Small intestine (tissue), 7 donors: ENCODE measurements around the gene GLB1L3. TPM values are rescaled to one million over a fixed set of nuclear protein-coding genes. Genes with fewer than 3 reads are reported as not detected.
A peak's percentile ranks its signal among the peaks of the same experiment; 100 is the strongest.

Experiments used
- DNase-seq, 2 donors: peaks; one replicate each; pipeline versions ENCODE4 v3.0.0 to v3.0.0-alpha.2; 2013
- FAIRE-seq: peaks from 2 replicates; lab custom pipeline; 2012; peaks lifted over from hg19 to GRCh38; lab: Jason Lieb, UNC
- H3K27ac ChIP-seq, 3 donors: one replicate each; pipeline ENCODE4 v1.5.1; 2013; ENCODE audit warnings: low read length in 2 of 3, mild to moderate bottlenecking in 2 of 3, control low read depth in 1 of 3, inconsistent platforms in 1 of 3, low read depth in 1 of 3, moderate library complexity in 1 of 3
- H3K27me3 ChIP-seq, 3 donors: one replicate each; pipeline ENCODE4 v1.6.1; 2013; ENCODE audit warnings: low read length in 3 of 3, inconsistent platforms in 1 of 3; ENCODE audit not compliant: control insufficient read depth in 3 of 3, insufficient read depth in 3 of 3
- H3K36me3 ChIP-seq, 3 donors: one replicate each; pipeline ENCODE4 v1.6.1; 2013; ENCODE audit warnings: low read length in 3 of 3, inconsistent platforms in 1 of 3, low read depth in 1 of 3, mild to moderate bottlenecking in 1 of 3, moderate library complexity in 1 of 3; ENCODE audit not compliant: control insufficient read depth in 3 of 3, insufficient read depth in 2 of 3
- H3K4me1 ChIP-seq, 3 donors: one replicate each; pipeline ENCODE4 v1.6.1; 2013; ENCODE audit warnings: low read length in 2 of 3, inconsistent platforms in 1 of 3, low read depth in 1 of 3, mild to moderate bottlenecking in 1 of 3, moderate library complexity in 1 of 3; ENCODE audit not compliant: control insufficient read depth in 3 of 3, insufficient read depth in 2 of 3
- H3K4me3 ChIP-seq, 3 donors: one replicate each; pipeline ENCODE4 v1.5.1; 2013; ENCODE audit warnings: low read length in 3 of 3, control low read depth in 1 of 3, inconsistent platforms in 1 of 3, low read depth in 1 of 3, mild to moderate bottlenecking in 1 of 3, moderate library complexity in 1 of 3
- H3K9me3 ChIP-seq, 2 donors: one replicate each; pipeline ENCODE4 v1.6.1; 2013; ENCODE audit warnings: low read depth in 1 of 2, low read length in 1 of 2; ENCODE audit not compliant: control insufficient read depth in 2 of 2, insufficient read depth in 1 of 2
- WGBS, 3 donors: extraction: QIAGEN DNeasy Blood & Tissue Kit; methylation state at CpG; one replicate each; pipeline ENCODE4 v1.1.7; 2013; 5-methylcytosine and 5-hydroxymethylcytosine counted together
- polyA plus RNA-seq, 4 donors: library from polyadenylated mRNA; stranded (reverse) in 3 of 4; unstranded in 1 of 4; fragments of 200-250 nt in 3 of 4; fragments of 120-200 nt in 1 of 4; gene quantifications; one replicate each; pipeline versions ENCODE4 v1.2.1 to v1.2.3, GENCODE V29; 2013
- donor health status: healthy with polysubstance abuse.
- donor health status: control.
- donor health status: control.
- donor health status: Bipolar disorder and iron deficiency.
- donor health status: healthy.

The GLB1L3 gene
- polyA plus RNA-seq, 4 donors, result 0.01 to 0.04 TPM; not detected in 2

DNA sequence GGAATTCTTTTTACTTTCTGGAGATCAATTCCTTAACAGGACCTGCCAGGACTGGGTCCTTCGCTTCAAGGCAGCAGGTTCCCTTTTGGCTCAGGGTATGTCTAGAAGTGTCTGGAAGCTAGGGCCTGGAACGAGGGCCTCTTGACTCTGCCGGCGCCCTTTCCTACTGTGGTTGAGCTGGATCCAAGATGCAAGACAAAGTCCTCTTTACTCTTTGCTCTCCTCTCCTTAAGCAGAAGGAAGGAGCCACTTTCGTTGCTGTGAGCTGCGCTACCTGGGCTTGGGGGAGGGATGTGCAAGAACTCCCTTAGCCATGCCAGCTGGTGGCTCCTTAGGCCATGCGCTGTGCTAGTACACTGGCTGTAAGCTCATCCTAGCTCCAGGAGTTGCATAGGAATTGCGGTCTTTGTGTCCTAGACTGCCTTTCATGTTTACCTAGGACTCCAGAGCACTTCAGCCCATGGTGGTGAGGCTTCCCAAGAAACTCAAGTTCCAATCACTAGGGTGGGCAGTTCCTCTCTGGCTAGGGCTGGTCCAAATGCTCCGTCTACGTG lies 73.7 kb downstream of the GLB1L3 start:
- no peak for DNase-seq
- 79 to 93% (median 89%) methylated on average over 10 of the region's 10 CpGs for WGBS, 3 donors
- no peak overlapping the region for H3K4me3 ChIP-seq

DNA sequence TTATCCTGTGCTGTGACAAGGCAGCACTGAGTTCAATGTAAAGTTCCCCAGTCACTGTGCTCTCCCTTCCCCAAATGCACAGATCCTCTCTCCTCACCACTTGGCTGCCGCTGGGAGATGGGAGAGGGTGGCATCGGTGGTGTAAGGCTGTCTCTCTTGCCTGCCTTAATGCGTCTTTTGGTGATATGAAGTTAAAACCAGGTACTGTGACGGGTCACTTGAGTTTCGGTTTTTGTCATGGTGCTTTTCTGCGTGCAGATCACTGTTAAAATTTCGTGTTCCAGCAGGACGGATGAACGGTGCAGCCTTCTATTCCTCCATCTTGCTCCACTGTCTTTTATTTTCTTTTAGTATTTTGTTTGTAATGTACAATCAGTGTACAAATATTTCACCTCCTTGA lies 74.2 kb downstream of the GLB1L3 start:
- no peaks in the 10 kb centered on the region for H3K27me3 ChIP-seq
- FAIRE-seq (no peak), DNase-seq (no peak)
- H3K27ac ChIP-seq, result no peak overlapping the region
- WGBS, 3 donors, result 84 to 93% (median 89%) methylated on average over 9 of the region's 9 CpGs
- no peaks in the 10 kb centered on the region for H3K36me3 ChIP-seq
- H3K9me3 ChIP-seq, result no peaks in the 10 kb centered on the region
- H3K4me3 ChIP-seq, result no peak overlapping the region
- no peaks in the 10 kb centered on the region for H3K4me1 ChIP-seq

More for the DNA sequence above, 73.7 kb downstream of the GLB1L3 start:
- Histone ChIP-seq H3K36me3 (no peaks in the 10 kb centered on the region), H3K9me3 (no peaks in the 10 kb centered on the region), H3K4me1 (no peaks in the 10 kb centered on the region), H3K27ac (no peak overlapping the region), H3K27me3 (no peaks in the 10 kb centered on the region)
- no peak for FAIRE-seq

DNA sequence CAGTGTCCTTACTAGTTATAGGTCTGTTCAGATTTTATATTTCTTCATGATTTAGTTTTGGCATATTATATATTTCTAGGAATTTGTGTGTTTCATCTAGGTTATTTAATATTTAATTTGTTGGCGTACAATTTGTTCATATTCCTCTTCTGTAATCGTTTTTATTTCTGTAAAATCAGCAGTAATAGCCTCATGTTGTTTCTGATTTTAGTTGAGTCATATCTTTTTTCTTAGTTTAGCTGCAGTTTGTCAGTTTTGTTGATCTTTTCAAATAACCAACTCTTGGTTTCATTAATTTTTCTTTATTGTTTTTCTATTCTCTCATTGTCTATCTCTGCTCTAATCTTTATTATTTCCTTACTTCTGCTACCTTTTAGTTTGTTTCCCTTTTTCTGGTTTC lies 75.9 kb downstream of the GLB1L3 start:
- Histone ChIP-seq H3K9me3 (no peaks in the 10 kb centered on the region), H3K27ac (no peak overlapping the region), H3K27me3 (no peaks in the 10 kb centered on the region), H3K4me3 (no peak overlapping the region), H3K36me3 (no peaks in the 10 kb centered on the region), H3K4me1 (no peaks in the 10 kb centered on the region)
- FAIRE-seq, result peak; percentile 26
- no peak for DNase-seq
- 80 to 95% (median 87%) methylated on average over 2 of the region's 2 CpGs for WGBS, 3 donors

DNA sequence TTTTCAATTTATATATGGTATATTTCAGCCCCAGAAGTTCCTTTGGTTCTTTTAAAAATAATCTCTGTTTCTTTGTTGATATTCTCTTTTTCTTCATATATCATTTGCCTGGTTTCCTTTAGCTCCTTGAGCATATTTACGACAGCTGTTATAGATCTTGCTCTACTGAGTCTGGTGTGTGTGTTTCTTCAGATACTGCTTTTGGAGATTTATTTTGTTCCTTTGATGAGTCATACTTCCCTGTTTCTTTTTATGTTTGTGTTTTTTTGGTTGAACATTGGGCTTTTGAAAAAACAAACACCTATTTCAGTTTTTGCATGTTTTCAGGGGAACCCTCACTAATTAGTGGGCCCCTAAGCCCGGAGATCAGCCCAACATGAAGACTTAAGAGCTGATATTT lies 79.0 kb downstream of the GLB1L3 start:
- DNase-seq, result no peak
- Histone ChIP-seq H3K36me3 (no peaks in the 10 kb centered on the region), H3K27me3 (no peaks in the 10 kb centered on the region), H3K27ac (no peak overlapping the region), H3K4me3 (no peak overlapping the region), H3K9me3 (no peaks in the 10 kb centered on the region), H3K4me1 (no peaks in the 10 kb centered on the region)
- WGBS, 3 donors, result 68 to 86% (median 81%) methylated on average over 2 of the region's 2 CpGs
- FAIRE-seq, result no peak

DNA sequence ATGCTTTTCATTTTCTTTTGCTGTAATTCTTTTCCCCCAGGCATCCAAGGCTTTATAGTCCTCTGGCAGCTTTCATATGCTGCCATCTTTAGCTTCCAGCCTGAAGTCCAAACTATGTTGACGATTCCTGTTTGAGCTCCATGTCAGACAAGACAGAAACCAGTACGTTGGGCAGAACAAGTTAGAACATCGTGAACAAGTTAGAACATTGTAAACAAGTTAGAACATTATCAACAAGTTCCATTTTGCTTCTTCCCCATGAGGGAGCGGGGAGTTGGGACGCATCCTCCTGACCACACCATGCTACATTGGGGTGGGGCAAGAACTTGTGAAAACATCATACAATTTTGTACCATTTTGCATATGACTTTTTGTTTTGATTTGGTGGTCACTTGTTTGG lies 79.5 kb downstream of the GLB1L3 start:
- Histone ChIP-seq H3K4me3 (no peak overlapping the region), H3K27ac (no peak overlapping the region), H3K36me3 (no peaks in the 10 kb centered on the region), H3K9me3 (no peaks in the 10 kb centered on the region), H3K4me1 (no peaks in the 10 kb centered on the region), H3K27me3 (no peaks in the 10 kb centered on the region)
- no peak for DNase-seq
- FAIRE-seq, result no peak
- 81 to 92% (median 91%) methylated on average over 5 of the region's 5 CpGs for WGBS, 3 donors

DNA sequence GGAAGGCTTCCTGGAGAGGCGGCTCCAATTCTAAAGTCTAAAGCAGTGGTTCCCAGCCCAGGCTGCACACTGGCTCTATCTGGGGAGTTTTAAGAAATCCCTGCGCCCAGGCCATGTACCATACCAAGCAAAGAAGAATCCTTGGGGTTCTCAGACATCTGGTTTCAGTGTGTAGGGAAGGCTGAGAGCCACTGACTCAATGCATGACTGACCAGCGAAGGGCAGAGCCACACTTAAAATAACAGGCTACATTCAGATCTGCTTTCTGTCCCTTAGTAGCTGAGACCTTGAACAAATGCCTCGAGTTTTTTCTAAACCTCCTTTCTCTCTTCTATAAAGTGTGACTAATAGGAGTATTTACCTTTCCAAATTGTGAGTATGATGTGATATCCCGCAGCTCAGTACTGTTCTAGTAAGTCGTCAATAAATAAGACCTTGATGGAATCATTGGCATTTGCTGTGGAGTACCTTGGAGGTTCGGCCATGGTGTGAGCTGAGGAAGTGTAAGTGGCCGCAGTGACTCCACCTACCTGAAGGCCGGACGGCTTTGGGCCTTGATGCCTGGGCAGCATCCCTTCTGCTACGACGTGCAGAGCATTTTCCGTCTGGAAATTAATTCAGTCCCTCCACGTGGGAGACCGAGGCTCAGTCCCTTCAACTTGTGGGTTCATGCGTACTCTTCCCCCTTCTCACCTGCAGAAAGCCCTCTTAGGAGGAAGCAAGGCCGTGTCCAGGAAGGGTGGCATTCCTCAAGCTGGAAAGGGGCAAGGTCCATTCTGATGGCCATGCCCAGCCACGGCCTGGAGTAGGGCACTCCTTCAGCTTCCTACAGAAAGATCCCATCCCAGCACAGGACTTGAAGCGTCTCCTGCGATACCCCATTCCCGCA lies 80.7 kb downstream of the GLB1L3 start:
- FAIRE-seq (no peak), DNase-seq (peak in 1 of 2 donors; percentile 25)
- Histone ChIP-seq H3K27ac (no peak overlapping the region), H3K36me3 (no peaks in the 10 kb centered on the region), H3K4me1 (no peaks in the 10 kb centered on the region), H3K9me3 (no peaks in the 10 kb centered on the region), H3K27me3 (no peaks in the 10 kb centered on the region), H3K4me3 (no peak overlapping the region)
- 88 to 91% (median 88%) methylated on average over 21 of the region's 21 CpGs for WGBS, 3 donors

DNA sequence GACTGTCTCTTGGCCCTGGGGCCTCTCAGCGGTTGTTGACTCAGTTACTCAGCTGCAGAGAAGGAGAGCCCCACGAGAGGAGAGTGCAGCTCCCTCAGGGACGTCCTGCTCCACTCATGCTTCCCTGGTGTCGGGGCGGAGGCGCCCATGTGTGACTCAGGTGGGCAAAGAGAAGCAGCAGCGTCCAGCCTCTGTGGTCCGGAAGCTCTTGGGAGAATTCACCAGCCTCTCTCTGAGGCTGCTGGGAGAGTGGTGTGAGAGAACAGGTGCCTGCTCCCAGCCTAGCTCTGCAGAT lies 81.3 kb downstream of the GLB1L3 start:
- Histone ChIP-seq H3K27ac (no peak overlapping the region), H3K27me3 (no peaks in the 10 kb centered on the region), H3K4me1 (no peaks in the 10 kb centered on the region), H3K9me3 (no peaks in the 10 kb centered on the region), H3K4me3 (no peak overlapping the region), H3K36me3 (no peaks in the 10 kb centered on the region)
- no peak for FAIRE-seq
- DNase-seq, result no peak
- WGBS, 3 donors, result 85 to 91% (median 90%) methylated on average over 8 of the region's 8 CpGs

DNA sequence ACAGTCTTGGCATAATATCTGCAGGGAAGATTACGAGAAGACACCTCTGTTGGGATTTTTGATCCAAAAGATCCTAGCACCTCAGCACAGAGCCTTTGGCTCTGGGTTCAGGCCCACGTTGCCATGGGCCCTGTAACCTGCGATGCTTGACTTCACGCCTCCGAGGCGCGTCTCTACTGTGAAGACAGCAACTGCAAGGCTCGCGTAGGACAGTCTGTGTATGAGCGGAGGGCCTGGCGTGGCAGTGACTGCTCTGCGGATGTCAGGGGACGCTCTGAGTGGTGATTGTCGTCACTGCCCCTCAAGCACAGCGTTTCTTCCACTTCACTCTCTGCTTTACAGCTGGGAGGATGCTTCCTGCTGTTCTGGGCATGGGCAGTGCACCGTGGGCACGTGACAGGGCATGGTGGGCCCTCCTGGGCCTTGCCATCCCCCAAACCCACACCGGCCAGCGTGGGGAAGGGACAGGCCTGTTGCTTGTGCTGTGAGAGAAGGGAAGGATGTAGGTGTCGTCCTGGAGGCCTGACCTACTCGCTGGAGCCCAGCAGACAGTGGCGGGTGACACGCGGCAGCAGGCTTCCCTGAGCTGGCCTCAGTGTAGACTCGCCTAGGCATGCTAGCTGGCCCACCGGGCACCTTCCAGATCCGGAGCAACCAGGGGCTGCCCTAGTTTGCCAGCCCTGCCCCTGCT lies 82.1 kb downstream of the GLB1L3 start:
- FAIRE-seq (no peak), DNase-seq (no peak)
- 91 to 95% (median 94%) methylated on average over 27 of the region's 27 CpGs for WGBS, 3 donors
- Histone ChIP-seq H3K27me3 (no peaks in the 10 kb centered on the region), H3K4me3 (no peak overlapping the region), H3K27ac (no peak overlapping the region), H3K9me3 (no peaks in the 10 kb centered on the region), H3K36me3 (no peaks in the 10 kb centered on the region), H3K4me1 (no peaks in the 10 kb centered on the region)
